ENCODE results near the gene IL1RAPL2.
"Not testable (repeated sequence)": the region's sequence is repeated elsewhere in the genome, so short reads cannot be mapped to it uniquely, and the experiment has no call there.

Gene IL1RAPL2

DNA sequence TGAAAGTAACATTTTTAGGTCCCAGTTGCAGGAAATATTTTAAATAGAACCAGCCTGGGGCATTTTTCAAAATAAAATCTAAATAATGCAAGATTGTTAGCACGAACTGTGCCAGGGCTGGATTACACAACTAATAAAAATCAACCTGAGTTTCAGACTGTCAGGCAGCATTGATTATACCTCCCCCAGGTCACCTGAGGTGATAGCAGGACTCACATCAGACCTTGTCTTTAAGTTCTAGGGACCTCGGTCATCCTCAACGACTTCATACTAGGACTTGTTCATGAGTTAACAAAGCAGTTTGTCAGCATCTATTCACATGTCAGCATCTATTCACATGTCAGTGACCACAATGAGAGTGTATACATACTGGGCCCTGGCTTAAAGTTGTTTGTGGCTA, 663.1 kb downstream of the IL1RAPL2 start:
- in situ Hi-C loops (cut with HindIII; ENCODE audit: low sequenced_read_pairs): no loop called here

DNA sequence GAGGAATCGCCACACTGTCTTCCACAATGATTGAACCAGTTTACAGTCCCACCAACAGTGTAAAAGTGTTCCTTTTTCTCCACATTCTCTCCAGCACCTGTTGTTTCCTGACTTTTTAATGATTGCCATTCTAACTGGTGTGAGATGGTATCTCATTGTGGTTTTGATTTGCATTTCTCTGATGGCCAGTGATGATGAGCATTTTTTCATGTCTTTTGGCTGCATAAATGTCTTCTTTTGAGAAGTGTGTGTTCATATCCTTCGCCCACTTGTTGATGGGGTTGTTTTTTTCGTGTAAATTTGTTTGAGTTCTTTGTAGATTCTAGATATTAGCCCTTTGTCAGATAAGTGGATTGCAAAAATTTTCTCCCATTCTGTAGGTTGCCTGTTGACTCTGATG, 671.4 kb downstream of the IL1RAPL2 start:
- in situ Hi-C loops (cut with HindIII; ENCODE audit: low sequenced_read_pairs): not testable (repeated sequence)

More for the DNA sequence above, 663.1 kb downstream of the IL1RAPL2 start:
- TF ChIP-seq, protein P1, sequence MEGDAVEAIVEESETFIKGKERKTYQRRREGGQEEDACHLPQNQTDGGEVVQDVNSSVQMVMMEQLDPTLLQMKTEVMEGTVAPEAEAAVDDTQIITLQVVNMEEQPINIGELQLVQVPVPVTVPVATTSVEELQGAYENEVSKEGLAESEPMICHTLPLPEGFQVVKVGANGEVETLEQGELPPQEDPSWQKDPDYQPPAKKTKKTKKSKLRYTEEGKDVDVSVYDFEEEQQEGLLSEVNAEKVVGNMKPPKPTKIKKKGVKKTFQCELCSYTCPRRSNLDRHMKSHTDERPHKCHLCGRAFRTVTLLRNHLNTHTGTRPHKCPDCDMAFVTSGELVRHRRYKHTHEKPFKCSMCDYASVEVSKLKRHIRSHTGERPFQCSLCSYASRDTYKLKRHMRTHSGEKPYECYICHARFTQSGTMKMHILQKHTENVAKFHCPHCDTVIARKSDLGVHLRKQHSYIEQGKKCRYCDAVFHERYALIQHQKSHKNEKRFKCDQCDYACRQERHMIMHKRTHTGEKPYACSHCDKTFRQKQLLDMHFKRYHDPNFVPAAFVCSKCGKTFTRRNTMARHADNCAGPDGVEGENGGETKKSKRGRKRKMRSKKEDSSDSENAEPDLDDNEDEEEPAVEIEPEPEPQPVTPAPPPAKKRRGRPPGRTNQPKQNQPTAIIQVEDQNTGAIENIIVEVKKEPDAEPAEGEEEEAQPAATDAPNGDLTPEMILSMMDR (IDR thresholded peaks at IDR 0.05; ENCODE audit: low read depth, low read length, missing control alignments): no peak
- DNase-seq (ENCODE audit: low read depth): no peak
- no peak overlapping the region for H3K4me3 ChIP-seq (ENCODE audit: low read depth, low read length)

DNA sequence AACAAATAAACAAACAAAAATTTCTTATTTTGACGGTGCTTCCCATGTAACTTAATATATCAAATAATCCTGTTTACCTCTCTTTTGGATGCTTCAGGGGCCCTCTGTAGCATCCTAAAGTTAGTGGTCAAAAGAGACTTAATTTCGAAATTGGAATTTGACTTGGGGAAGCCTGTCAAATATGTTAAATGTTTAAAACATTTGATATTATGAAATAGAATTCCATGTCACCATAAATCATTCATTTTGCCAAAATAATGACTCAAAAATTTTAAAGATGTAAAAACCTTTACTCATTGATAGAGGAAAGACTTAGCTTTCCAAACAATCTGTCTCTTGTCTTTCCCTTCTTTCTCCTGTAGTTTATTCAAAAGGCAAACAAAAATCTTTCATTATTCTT, 675.1 kb downstream of the IL1RAPL2 start:
- TF ChIP-seq, protein P1 (IDR thresholded peaks at IDR 0.05; ENCODE audit: low read depth, low read length, missing control alignments): no peak
- H3K4me3 ChIP-seq (ENCODE audit: low read depth, low read length): no peak overlapping the region
- no peak for DNase-seq (ENCODE audit: low read depth)
- in situ Hi-C loops (cut with HindIII; ENCODE audit: low sequenced_read_pairs): no loop called here

More for the DNA sequence above, 671.4 kb downstream of the IL1RAPL2 start:
- not testable (repeated sequence) for DNase-seq (ENCODE audit: low read depth); H3K4me3 ChIP-seq (ENCODE audit: low read depth, low read length)

DNA sequence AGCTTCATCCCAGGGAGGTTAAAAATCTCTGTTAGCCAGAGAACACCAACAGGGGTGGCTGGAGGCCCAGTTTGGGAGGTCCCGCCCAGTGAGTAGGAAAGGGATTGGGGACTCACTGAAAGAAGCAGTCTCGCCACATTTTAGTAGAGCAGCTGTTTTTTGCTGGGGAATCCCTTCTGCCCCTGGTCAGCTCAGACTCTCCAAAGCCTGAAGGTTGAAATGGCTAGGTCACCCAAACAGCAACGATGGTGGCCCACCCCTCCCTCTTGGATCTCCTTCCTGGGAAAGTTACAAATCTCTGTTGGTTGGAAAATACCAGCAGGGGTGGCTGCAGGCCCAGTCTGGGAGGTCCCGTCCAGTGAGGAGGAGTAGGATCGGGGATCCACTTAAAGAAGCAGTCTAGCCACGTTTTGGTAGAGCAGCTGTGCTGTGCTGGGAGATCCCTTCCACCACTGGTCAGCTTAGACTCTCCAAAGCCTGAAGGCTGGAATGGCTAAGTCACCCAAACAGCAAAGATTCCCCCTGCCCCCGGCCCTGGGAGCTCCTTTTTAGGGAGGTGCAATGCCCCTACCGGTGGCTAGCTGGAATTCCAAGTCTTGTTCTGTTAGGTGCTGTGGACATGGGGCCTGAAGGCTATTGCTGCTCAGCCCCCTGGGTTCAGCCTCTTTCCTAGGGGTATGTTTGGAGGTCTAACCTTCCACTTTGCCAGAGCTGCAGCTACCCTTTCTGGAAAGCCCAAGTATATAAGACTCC, 694.5 kb downstream of the IL1RAPL2 start:
- no peak overlapping the region for H3K4me3 ChIP-seq (ENCODE audit: low read depth, low read length)
- in situ Hi-C loops (cut with HindIII; ENCODE audit: low sequenced_read_pairs): no loop called here
- TF ChIP-seq, protein P1 (IDR thresholded peaks at IDR 0.05; ENCODE audit: low read depth, low read length, missing control alignments): no peak
- no peak for DNase-seq (ENCODE audit: low read depth)

DNA sequence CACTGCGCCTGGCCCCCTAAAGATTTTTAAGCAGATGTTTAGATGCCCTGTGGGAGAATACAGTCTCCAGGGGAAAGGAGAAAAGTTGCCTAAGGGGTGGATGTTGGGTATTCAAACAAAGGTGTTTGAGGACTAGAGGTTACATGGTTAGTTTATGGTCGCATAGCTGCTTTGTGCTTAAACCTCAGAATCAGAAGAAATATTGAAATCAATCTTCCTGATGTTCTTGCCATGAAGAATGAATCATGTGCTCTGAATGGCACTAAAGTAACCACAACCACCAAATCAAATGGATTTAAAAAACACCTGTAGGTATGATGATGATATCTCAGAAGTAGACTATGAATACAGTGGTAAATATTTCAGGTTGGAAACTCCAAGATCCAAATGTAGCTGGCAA, 697.2 kb downstream of the IL1RAPL2 start:
- TF ChIP-seq, protein P1 (IDR thresholded peaks at IDR 0.05; ENCODE audit: low read depth, low read length, missing control alignments): no peak

DNA sequence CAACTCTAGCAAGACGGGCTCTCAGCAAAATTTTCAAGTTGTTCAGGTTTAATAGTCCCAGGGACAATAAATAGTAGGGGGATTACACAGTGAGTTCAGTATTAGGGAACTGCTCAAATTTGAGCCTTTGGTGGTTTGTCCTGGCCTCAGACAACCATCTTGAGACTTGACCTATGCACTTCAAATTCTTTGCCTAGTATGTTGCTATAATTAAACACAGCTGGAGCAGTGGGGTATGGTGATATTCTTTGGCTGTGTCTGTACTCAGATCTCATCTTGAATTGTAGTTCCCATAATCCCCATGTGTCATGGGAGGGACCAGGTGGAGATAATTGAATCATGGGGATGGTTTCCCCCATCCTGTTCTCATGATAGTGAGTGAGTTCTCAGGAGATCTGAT, 697.8 kb downstream of the IL1RAPL2 start:
- TF ChIP-seq, protein P1 (IDR thresholded peaks at IDR 0.05; ENCODE audit: low read depth, low read length, missing control alignments): no peak
- DNase-seq (ENCODE audit: low read depth): no peak
- H3K4me3 ChIP-seq (ENCODE audit: low read depth, low read length): no peak overlapping the region
- in situ Hi-C loops (cut with HindIII; ENCODE audit: low sequenced_read_pairs): no loop called here

More for the DNA sequence above, 697.2 kb downstream of the IL1RAPL2 start:
- H3K4me3 ChIP-seq (ENCODE audit: low read depth, low read length): no peak overlapping the region
- peak; percentile 8 for DNase-seq (ENCODE audit: low read depth)
- in situ Hi-C loops (cut with HindIII; ENCODE audit: low sequenced_read_pairs): no loop called here

DNA sequence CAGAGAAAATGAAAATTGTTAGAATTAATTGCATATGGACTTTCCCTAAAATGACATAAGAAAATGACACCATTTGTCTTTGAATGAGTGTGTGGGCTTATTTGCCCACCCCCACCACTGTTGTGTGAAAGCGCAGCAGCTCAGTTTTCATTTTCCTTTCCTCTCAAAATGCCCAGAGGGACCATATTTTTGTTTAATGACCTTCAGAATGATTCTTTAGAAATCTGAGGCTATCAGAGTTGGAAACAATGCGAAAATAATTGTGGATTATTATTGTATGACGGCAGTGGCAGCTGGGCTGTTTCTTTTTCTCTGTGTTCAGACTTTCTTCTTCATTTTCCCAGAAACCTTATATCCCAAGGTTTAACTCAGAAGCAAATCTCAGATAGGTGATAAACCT, 699.1 kb downstream of the IL1RAPL2 start:
- TF ChIP-seq, protein P1 (IDR thresholded peaks at IDR 0.05; ENCODE audit: low read depth, low read length, missing control alignments): no peak
- H3K4me3 ChIP-seq (ENCODE audit: low read depth, low read length): no peak overlapping the region
- in situ Hi-C loops (cut with HindIII; ENCODE audit: low sequenced_read_pairs): no loop called here
- no peak for DNase-seq (ENCODE audit: low read depth)
